HPDE6-E6E7 (cell line): ENCODE measurements around the gene TNFSF13.

Source experiments
- DNase-seq: peaks from one replicate; pipeline ENCODE4 v3.0.0; 2011; ENCODE audit warnings: missing footprints; ENCODE audit errors: extremely low spot score

The TNFSF13 gene

GRCh38 chr17:7552621-7553051, 5.9 kb upstream of the TNFSF13 start:
- DNase-seq = no peak

- DNase-seq = no peak
These were observed 5.2 kb upstream of the TNFSF13 start for GRCh38 chr17:7553356-7553755.

- DNase-seq = no peak
These were observed 3.1 kb upstream of the TNFSF13 start for GRCh38 chr17:7555320-7555948.

GRCh38 chr17:7556627-7557026, 1.9 kb upstream of the TNFSF13 start:
- no peak for DNase-seq

- DNase-seq = no peak
These were observed 1.3 kb upstream of the TNFSF13 start for GRCh38 chr17:7557147-7557764.

GRCh38 chr17:7557775-7558543, 591 bp upstream of the TNFSF13 start:
- peak; percentile 68 for DNase-seq

GRCh38 chr17:7559320-7560171, 996 bp downstream of the TNFSF13 start:
- no peak for DNase-seq

- DNase-seq = no peak
These were observed 1.9 kb downstream of the TNFSF13 start for GRCh38 chr17:7560172-7561027.

- peak; percentile 91 for DNase-seq
These were observed 2.6 kb downstream of the TNFSF13 start for GRCh38 chr17:7561028-7561575.

- DNase-seq = peak; percentile 95
These were observed 3.1 kb downstream of the TNFSF13 start, which contains the start of gene SENP3 for GRCh38 chr17:7561589-7562207. Gene SENP3, plus strand, starts transcription at chr17:7561919. Its CDS starts 1,158 bp downstream, at chr17:7563077.

GRCh38 chr17:7562208-7562605, 3.7 kb downstream of the TNFSF13 start:
- no peak for DNase-seq

- DNase-seq = no peak
These were observed 4.7 kb downstream of the TNFSF13 start for GRCh38 chr17:7563115-7563869.

- no peak for DNase-seq
These were observed 11.0 kb downstream of the TNFSF13 start for GRCh38 chr17:7569571-7569970.

- DNase-seq = no peak
These were observed 11.8 kb downstream of the TNFSF13 start for GRCh38 chr17:7570351-7570750.

GRCh38 chr17:7572338-7572587, 13.7 kb downstream of the TNFSF13 start:
- DNase-seq = peak; percentile 99

GRCh38 chr17:7572588-7573323, 14.2 kb downstream of the TNFSF13 start:
- DNase-seq = no peak

- DNase-seq = no peak
These were observed 15.0 kb downstream of the TNFSF13 start for GRCh38 chr17:7573324-7574080.
